SK-N-SH treated with all-trans-retinoic acid at 6 μM for 48 hours (cell line): ENCODE results near the gene PVALB.

ENCODE experiments used
- ATAC-seq: fragments of 200-7000 bp; cut with Tn5 transposase; 3 replicates; pipeline ENCODE4 v1.9.1; 2020; ENCODE audit warnings: mild to moderate bottlenecking, moderate library complexity
- ARNTL ChIP-seq: fragments of 450-650 bp; formaldehyde crosslinking; IDR thresholded peaks from 2 replicates; pipeline ENCODE4 v1.5.0; 2020; ENCODE audit warnings: low read depth, mild to moderate bottlenecking, moderate library complexity, borderline replicate concordance
- BACH2 ChIP-seq: fragments of 250-450 bp; sonication (Bioruptor Pico); IDR thresholded peaks from 2 replicates; pipeline ENCODE4 v1.9.0; 2021; ENCODE audit warnings: mild to moderate bottlenecking, borderline replicate concordance
- CREB5 ChIP-seq: fragments of 250-450 bp; sonication (Bioruptor Pico); IDR thresholded peaks from 2 replicates; pipeline ENCODE4 v1.5.1; 2020; ENCODE audit warnings: low read depth, mild to moderate bottlenecking, moderate library complexity
- CSDC2 ChIP-seq: fragments of 250-450 bp; sonication (Bioruptor Pico); IDR thresholded peaks from 2 replicates; pipeline ENCODE4 v1.5.0; 2020; ENCODE audit warnings: mild to moderate bottlenecking, moderate library complexity
- CSRNP3 ChIP-seq: fragments of 250-450 bp; sonication (Bioruptor Pico); IDR thresholded peaks from 2 replicates; pipeline ENCODE4 v1.5.1; 2021; ENCODE audit warnings: mild to moderate bottlenecking, moderate library complexity
- ESRRG ChIP-seq: fragments of 250-450 bp; sonication (Bioruptor Pico); IDR thresholded peaks from 2 replicates; pipeline ENCODE4 v1.6.1; 2021; ENCODE audit warnings: mild to moderate bottlenecking
- GLIS3 ChIP-seq: fragments of 250-450 bp; sonication (Bioruptor Pico); IDR thresholded peaks from 2 replicates; pipeline ENCODE4 v1.5.0; 2020; ENCODE audit warnings: mild to moderate bottlenecking, moderate library complexity
- ISL1 ChIP-seq: fragments of 250-450 bp; sonication (Bioruptor Pico); IDR thresholded peaks from 2 replicates; pipeline ENCODE4 v2.1.2; 2022; ENCODE audit warnings: mild to moderate bottlenecking, moderate library complexity
- OSR1 ChIP-seq: fragments of 250-450 bp; sonication (Bioruptor Pico); IDR thresholded peaks from 2 replicates; pipeline ENCODE4 v1.8.0; 2022; ENCODE audit warnings: moderate library complexity, mild to moderate bottlenecking, inconsistent platforms
- PATZ1 ChIP-seq: fragments of 250-450 bp; sonication (Bioruptor Pico); IDR thresholded peaks from 2 replicates; pipeline ENCODE4 v1.8.0; 2020; ENCODE audit warnings: mild to moderate bottlenecking, moderate library complexity, borderline replicate concordance
- POU6F1 ChIP-seq: fragments of 250-450 bp; sonication (Bioruptor Pico); IDR thresholded peaks from 2 replicates; pipeline ENCODE4 v1.8.0; 2021; ENCODE audit warnings: low read depth, mild to moderate bottlenecking, moderate library complexity, borderline replicate concordance
- PPARA ChIP-seq: fragments of 250-450 bp; sonication (Bioruptor Pico); IDR thresholded peaks from 2 replicates; pipeline ENCODE4 v1.5.0; 2020; ENCODE audit warnings: mild to moderate bottlenecking, borderline replicate concordance
- RARB ChIP-seq: fragments of 250-450 bp; sonication (Bioruptor Pico); IDR thresholded peaks from 2 replicates; pipeline ENCODE4 v1.8.0; 2021; ENCODE audit warnings: mild to moderate bottlenecking, moderate library complexity
- SNAI2 ChIP-seq: fragments of 250-450 bp; sonication (Bioruptor Pico); IDR thresholded peaks from 2 replicates; pipeline ENCODE4 v1.5.0; 2020; ENCODE audit warnings: mild to moderate bottlenecking, moderate library complexity
- TCF4 ChIP-seq: fragments of 250-450 bp; sonication (Bioruptor Pico); IDR thresholded peaks from 2 replicates; pipeline ENCODE4 v1.8.0; 2021; ENCODE audit warnings: mild to moderate bottlenecking, moderate library complexity, borderline replicate concordance
- TOX ChIP-seq: fragments of 250-450 bp; sonication (Bioruptor Pico); IDR thresholded peaks from 2 replicates; pipeline ENCODE4 v1.8.0; 2021; ENCODE audit warnings: mild to moderate bottlenecking, moderate library complexity, borderline replicate concordance
- TSHZ2 ChIP-seq: fragments of 250-450 bp; sonication (Bioruptor Pico); IDR thresholded peaks from 2 replicates; pipeline ENCODE4 v1.5.0; 2020; ENCODE audit warnings: mild to moderate bottlenecking, moderate library complexity
- ZC3H10 ChIP-seq: fragments of 250-450 bp; sonication (Bioruptor Pico); IDR thresholded peaks from 2 replicates; pipeline ENCODE4 v1.5.1; 2021; ENCODE audit warnings: mild to moderate bottlenecking, moderate library complexity
- ZFP3 ChIP-seq: fragments of 250-450 bp; sonication (Bioruptor Pico); IDR thresholded peaks from 2 replicates; pipeline ENCODE4 v1.5.0; 2020; ENCODE audit warnings: mild to moderate bottlenecking, moderate library complexity
- ZFP30 ChIP-seq: fragments of 450-650 bp; formaldehyde crosslinking; IDR thresholded peaks from 2 replicates; pipeline ENCODE4 v1.5.0; 2022; ENCODE audit warnings: mild to moderate bottlenecking, moderate library complexity
- ZNF565 ChIP-seq: fragments of 450-650 bp; formaldehyde crosslinking; conservative IDR thresholded peaks from 2 replicates; pipeline ENCODE4 v1.5.0; 2020; ENCODE audit warnings: low read depth, mild to moderate bottlenecking, moderate library complexity
- ZNF70 ChIP-seq: fragments of 450-650 bp; formaldehyde crosslinking; IDR thresholded peaks from 2 replicates; pipeline ENCODE4 v1.5.0; 2020; ENCODE audit warnings: mild to moderate bottlenecking, moderate library complexity
- ZNF8 ChIP-seq: fragments of 450-650 bp; formaldehyde crosslinking; IDR thresholded peaks from 2 replicates; pipeline ENCODE4 v1.5.0; 2020; ENCODE audit warnings: mild to moderate bottlenecking, moderate library complexity

The PVALB gene

GRCh38 chr22:36773935-36774334, 42.9 kb downstream of the PVALB start:
- TF ChIP-seq CREB5 (CRISPR knock-in tag) = no peak
- TF ChIP-seq CSDC2 (CRISPR knock-in tag) = no peak
- TF ChIP-seq ESRRG (CRISPR knock-in tag) = no peak
- TF ChIP-seq BACH2 = no peak
- no peak for TF ChIP-seq PPARA (CRISPR knock-in tag)
- no peak for TF ChIP-seq TSHZ2 (CRISPR knock-in tag)
- TF ChIP-seq ARNTL = no peak
- no peak for TF ChIP-seq ZNF70 (CRISPR knock-in tag)
- TF ChIP-seq ZFP3 (CRISPR knock-in tag) = no peak
- no peak for TF ChIP-seq ZFP30 (CRISPR knock-in tag)
- TF ChIP-seq CSRNP3 = no peak
- no peak for TF ChIP-seq TCF4
- TF ChIP-seq OSR1 (CRISPR knock-in tag) = no peak
- TF ChIP-seq POU6F1 = no peak
- no peak for TF ChIP-seq GLIS3
- no peak for TF ChIP-seq ZNF565 (CRISPR knock-in tag)
- TF ChIP-seq PATZ1 (CRISPR knock-in tag) = no peak
- TF ChIP-seq ZNF8 (CRISPR knock-in tag) = no peak
- TF ChIP-seq SNAI2 (CRISPR knock-in tag) = no peak
- no peak for TF ChIP-seq ISL1
- ATAC-seq = no peak

GRCh38 chr22:36772451-36772850, 44.4 kb downstream of the PVALB start:
- ATAC-seq = no peak
- TF ChIP-seq TCF4 (no peak), CSRNP3 (no peak), TOX (no peak), SNAI2 (CRISPR knock-in tag) (no peak), OSR1 (CRISPR knock-in tag) (no peak), CREB5 (CRISPR knock-in tag) (no peak), ZFP3 (CRISPR knock-in tag) (no peak), TSHZ2 (CRISPR knock-in tag) (no peak), GLIS3 (no peak), PATZ1 (CRISPR knock-in tag) (no peak), ARNTL (no peak), CSDC2 (CRISPR knock-in tag) (no peak), RARB (CRISPR knock-in tag) (no peak), ZC3H10 (CRISPR knock-in tag) (no peak), PPARA (CRISPR knock-in tag) (no peak), BACH2 (no peak), ISL1 (no peak)
